SK-N-DZ (cell line): ENCODE data around the gene KIF3A.

Experiments
- DNase-seq: peaks from one replicate; pipeline ENCODE4 v3.0.0-alpha.2; 2015; ENCODE audit warnings: low spot score

The KIF3A gene

DNA sequence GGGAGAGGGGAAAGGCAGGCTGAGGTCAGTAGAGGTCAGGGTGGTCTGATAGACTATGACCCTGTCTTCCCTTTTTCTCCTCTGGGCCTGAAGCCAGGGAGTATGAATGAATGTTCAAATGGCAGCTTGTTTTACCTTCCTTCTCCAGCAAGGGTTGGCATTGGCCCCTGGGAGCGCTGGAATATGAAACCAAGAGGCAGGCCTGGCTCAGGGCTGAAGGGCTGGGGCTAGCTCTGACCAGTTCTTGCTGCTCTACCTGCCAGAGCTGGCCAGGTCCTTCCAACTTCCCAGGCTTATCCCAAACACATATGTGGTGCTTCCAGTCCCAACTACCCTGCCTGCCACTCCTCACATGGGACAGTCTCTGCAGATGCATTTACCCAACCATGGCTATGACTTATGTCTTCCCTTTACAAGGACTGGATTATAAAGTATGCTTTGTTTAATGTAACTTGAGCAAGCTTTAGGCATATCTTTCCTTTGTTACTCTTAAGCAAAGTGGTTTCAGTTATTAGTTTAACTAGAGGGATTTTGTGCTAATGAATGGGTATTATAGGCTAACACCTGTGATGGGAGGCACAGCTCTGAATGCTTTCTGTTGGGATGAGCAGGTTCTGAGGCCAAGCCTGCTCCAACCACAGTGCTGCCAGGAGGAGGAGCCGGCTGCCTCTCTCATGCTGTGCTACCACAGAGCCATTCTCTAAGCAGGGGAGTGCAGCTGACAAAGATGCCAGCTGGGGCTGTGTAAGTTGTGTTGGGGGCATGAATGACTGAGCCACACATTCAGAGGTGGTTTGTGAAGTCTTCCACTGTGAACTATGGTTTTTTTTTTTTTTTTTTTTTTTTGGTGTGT is 16.0 kb upstream of the KIF3A start:
- no peak for DNase-seq

DNA sequence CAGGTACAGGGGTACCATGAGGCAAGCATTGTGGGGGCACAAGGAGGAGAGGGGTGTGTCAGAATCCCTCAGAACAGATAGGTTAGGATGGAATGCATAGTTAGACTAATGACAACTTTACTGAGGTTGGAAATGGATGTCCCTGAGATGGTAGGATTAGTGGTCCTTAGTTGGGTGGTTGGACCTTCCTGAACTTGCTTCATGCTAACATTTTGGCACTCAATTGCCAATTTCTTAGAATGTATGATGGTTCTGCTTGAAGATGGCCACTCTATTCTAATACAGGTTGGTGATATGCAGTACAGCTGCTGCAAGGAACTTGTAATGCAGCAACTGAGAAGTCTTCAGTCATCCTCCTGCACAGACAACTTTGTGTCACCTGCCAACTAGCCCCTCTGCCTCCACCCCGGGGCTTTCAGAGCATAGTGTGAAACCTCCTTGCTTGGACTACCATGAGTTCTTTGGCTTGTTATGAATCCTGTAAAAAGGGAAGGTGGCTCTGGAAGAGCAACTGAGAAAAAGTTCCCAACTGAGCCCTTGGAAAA is 15.3 kb upstream of the KIF3A start:
- DNase-seq = no peak

DNA sequence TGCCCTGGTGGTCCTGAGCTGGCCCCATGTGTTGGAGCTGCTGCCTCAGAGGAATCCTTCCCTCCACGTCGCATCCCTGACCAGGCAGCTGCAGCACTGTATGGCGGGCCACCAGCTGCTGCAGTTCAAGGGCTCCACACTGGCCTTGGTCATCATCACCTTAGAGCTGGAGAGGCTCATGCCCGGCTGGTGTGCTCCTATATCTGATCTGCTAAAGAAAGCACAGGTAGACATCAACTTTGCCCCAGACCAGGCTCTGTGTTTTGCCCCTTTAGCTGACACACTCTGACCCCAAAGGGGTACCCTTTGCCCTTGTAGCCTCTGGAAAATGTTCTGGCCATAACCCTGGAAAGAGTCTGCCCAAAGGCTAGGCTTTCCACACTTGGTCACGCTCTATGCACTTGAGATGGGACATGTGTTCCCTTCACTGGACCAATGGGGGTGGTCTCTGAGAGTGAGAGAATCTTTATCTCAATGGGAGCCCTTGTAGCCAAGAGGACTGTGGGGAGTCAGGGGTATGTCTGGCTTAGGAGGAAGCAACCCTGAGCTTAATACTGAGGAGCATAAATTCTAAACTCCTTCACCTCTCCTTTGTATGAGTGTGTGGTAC is 14.7 kb upstream of the KIF3A start:
- DNase-seq = no peak

DNA sequence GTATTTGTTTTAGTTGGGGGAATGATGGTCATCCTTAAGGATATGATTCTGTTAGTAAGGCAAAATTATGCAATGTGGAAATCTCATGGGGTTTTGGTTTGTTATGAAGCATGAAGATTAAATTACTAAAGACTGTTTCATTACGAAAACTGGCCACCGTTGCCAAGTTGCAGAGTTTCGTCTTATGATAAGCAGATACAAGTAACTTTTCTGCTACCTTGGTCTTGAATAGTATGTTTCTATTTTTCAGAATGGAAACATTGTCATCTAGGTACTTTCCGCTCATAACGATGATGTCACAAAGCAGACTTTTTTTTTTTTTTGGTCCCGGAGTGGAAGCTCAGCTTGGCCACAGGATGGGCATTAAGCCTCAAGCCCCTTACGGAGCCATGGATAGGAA is 14.1 kb upstream of the KIF3A start:
- no peak for DNase-seq

DNA sequence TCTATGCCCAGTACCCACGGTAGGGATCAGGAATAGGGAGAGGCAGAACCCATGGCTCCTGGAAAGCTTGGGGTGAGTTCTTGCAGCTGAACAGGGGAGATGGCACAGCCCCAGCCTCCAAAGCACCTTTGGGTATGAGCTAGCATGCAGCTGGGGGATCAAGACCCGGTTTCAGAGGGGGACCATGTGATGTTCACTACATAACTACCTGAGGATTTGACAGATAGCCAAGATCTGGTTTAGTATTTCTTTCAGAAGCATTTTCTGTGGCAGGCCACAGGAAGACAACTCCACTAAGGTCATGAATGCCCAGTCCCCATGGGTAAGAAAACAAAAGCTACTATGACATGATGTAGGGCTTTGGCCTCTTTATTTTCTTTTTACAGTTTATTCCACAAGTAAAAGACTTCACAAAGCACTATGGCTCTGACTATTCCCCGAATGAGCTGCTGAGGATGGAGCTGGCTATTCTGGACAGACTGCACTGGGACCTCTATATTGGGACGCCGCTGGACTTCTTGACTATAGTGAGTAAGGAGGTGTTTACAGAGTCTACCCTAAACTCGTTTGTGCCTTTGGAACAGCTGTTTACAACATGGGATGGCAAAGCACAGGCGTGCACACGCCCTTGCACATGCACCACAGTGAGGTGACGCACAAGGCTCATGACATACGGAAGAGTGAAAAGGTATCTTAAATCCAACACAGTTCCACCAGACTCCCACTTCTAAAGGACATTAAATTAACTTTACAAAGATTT is 13.3 kb upstream of the KIF3A start:
- no peak for DNase-seq

DNA sequence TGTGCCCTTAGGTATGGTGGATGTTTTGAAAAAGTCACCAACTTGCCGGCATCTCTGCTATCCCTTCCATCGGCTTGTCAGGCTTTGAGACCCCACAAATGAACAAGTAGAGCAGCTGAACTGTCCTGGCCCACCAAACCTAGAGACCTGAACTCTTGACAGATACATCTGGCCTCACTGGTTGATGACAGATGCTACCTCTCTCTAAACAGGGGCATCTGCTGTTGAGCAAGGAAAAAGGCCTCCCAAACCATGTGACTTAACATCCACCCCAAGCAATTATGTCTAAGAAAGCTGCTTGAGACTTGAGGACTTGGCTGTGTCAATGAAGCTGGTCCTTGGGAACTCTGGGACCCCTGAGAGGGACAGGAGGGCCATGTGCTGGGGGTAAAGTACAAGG is 12.2 kb upstream of the KIF3A start:
- DNase-seq = no peak

DNA sequence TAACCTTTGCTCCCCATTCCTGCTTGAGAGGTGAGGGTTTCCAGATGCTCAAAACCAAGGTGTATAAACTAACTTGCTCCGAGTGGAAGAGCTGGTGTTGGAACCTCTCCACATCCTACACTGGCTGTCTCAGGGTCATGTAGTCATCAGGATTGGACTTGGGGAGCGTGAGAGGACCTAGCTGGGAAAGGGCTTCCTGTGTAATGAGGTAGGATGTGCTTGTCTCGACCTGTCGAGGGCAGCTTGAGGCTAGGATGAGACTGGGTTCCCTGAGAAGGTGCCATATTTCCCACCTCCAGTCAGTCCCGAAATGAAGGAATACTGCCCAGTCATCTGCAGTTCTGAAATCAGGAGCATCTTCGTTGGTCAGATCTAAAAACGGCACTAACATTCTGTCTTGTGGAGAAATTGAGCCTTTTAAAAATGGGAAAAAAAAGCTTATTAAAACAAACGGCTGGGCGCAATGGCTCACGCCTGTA is 11.2 kb upstream of the KIF3A start:
- no peak for DNase-seq

DNA sequence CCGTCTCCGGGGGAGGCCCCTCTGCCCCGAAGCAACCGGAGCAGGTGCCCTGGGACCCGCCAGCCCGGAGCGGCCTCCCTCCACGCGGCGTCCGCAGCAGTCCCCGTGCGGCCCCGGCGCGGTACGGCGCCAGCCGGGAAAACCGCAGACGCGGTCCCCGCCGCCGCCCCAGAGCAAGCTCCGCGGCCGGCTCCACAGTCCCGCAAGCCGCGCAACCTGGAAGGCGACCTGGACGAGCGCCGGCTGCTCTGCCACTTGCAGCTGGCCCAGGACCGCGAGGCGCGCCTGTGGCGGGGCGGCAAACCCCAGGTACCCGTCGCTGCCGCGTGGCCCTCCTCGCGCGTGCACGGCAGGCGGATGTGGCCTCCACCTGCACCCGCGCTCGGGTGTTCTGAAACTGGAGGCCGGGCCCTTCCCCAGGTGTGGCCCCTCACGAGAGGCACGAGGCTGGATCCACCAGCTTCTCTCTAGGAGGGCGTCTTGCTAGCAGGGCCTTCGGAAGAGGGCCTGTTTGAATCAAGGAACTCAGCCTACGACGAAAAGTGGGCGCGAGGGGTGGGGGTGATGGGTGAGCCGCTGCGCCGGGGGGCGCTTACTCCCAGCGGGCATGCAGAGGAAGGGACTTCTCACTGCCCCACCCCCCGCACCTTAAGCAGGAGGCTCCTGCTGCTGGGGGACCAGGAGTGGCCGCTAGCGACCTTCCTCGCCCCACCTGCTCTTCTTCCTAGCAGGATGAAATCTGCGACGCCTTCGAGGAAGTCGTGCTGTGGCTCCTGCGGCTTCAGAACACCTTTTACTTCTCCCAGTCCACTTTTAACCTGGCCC is 10.5 kb upstream of the KIF3A start:
- DNase-seq = no peak

DNA sequence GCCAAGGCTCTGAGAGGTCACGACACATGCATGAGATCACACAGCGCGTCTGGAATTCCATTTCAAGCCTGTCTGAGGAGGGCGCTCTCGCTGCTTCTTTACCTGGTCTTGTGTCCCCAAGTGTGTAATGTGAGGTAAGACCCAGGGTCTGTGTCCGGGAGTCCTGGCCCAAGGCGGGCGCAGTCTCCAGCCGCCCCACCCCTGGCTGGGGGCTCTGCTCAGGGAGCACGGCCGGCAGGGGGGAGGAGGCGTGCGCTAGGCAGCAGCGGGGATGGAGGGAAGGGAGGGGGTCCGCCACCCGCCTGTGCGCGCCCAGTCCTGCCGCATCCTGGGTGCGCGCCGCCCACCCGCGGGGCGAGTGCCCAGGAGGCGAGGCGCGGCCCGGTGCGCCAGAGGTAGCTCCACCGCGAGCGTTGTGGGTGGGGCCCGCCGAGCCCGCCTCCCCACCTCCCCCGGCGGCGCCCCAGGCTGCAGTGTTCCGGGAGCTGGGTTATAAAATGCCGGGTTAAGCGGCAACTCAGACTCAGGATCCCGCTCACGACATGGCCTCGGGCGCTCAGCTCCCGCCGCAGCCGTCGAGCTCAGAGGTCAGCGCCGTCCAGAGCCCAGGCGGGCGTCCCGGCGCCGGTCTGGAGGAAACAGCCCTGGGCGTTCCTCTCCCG is 9.7 kb upstream of the KIF3A start, which contains the start of gene CCNI2:
TSS of gene CCNI2 (plus strand) at position 473 of the 662 bp plus-strand sequence. CDS start at position 543, 70 bp downstream.
- DNase-seq = no peak

DNA sequence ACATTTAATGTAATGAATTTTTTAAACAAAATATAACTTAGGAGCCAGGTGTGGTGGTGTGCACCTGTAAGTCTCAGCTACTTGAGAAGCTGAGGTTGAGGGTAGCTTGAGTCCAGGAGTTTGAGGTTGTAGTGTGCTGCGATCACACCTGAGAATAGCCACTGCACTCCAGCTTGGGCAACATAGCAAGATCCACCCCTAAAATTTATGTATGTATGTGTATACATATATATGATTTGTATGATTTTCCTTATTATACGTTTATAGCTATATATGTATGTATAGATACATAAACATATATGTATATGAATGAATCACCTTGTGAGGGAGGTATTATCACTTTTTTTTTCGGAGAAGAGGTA is 9.2 kb upstream of the KIF3A start:
- DNase-seq = no peak

DNA sequence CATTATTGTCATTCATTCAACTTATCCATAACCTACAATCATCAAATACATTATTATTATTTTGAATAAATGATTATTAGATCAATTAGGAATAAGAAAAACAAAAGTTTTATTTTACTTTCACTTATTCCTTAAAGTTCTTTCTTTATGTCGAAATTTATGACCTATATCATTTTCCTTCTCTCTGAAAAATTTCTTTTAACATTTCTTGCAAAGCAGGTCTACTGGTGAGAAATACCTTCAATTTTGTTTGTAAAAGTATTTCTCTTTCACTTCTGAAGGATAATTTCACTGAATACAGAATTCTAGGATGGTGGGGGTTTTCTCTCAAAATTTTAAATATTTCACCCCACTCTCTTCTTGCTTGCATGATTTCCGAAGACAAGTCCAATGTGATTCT is 7.3 kb upstream of the KIF3A start:
- no peak for DNase-seq

DNA sequence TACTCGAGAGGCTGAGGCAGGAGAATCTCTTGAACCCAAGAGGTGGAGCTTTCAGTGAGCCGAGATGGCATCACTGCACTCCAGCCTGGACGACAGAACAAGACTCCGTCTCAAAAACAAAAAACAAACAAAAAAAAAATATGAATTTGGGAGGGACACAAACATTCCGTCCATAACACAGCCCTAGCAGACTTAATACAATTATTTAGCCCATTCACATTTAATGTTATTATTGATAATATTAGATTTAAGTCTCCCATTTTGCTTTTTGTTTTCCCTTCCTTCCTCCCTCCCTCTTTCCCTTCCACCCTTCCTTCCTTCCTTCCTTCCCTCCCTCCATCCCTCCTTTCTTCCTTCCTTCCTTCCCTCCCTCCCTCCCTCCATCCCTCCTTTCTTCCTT is 5.3 kb upstream of the KIF3A start:
- DNase-seq = no peak

DNA sequence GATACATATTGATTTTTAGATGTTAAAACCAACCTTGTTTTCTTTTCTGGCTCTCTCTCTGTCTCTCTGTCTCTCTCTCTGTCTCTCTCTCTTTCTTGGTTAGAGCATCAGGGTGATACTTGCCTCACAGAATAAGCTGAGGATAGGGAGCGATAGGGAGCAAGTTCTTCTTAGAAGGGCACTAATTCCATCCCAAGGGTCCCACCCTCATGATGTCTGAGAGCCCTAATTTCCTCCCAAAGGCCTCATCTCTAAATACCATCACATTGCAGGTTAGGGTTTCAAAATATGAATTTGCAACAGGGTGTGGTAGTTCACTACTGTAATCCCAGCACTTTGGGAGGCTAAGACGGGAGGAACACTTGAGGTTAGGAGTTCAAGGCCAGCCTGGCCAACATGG is 4.8 kb upstream of the KIF3A start:
- no peak for DNase-seq

DNA sequence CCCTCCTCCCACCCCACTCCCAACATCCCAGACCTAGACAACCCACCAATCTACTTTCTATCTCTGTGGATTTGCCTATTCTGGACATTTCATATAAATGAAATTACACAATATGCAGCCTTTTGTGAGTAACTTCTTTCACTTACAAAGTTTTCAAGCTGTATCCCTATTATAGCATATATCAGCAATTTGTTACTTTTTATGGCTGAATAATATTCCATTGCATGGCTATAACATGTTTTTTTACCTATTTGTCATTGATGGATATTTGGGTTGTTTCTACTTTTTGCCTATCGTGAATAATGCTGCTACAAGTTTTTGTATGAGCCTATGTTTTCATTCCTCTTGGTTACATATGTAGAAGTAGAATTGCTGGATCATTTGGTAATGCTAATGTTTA is 1.9 kb upstream of the KIF3A start:
- no peak for DNase-seq

DNA sequence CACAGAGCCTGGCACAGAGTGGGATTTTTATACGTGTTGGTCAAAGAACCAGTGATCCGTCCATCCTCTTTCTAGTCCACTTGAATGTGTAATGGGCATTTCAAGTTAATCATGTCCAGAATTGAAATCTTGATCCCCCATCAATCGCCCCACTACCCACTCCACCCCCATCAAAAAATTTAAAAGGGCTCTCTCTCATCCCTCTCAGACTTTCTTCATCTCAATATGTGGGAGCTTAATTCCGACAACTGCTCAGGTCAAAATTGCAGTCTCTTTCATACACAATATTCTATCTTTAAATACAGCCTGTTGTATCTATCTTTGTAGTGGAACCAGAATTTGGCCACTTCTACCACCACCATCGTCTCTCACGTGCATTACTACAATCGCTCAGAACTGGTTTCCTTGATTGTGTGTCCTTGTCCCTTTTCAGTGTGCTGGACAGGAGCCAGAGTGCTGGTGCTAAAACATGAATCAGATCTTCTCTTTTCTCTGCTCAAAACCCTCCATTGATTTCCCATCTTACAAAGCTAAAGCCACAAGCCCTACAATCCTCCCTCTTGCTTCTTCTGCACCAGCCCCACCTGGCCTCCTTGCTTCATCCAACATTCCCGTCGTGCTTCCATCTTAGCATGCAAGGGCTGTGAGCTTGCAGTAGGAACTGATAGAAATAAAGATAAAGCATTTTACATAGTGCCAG is 786 bp upstream of the KIF3A start:
- no peak for DNase-seq

DNA sequence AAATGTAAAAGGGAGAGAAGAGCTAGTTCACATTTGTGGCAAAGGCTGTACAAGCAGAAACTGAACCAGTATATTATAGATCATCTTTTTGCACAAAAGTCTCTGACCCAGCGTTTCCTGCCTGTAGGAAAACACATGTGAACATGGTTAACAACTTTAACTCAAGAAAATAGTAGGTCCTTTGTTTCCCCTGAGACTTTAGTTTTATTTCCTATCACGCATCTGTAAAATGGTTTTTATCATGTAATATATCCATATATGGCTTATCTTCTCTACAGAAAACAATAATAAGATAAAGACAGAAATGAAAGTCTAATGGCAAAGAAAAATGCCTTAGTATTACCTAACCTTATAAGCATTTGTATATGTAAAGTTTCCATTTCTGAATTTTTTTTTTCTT is 2.7 kb downstream of the KIF3A start:
- DNase-seq = no peak

DNA sequence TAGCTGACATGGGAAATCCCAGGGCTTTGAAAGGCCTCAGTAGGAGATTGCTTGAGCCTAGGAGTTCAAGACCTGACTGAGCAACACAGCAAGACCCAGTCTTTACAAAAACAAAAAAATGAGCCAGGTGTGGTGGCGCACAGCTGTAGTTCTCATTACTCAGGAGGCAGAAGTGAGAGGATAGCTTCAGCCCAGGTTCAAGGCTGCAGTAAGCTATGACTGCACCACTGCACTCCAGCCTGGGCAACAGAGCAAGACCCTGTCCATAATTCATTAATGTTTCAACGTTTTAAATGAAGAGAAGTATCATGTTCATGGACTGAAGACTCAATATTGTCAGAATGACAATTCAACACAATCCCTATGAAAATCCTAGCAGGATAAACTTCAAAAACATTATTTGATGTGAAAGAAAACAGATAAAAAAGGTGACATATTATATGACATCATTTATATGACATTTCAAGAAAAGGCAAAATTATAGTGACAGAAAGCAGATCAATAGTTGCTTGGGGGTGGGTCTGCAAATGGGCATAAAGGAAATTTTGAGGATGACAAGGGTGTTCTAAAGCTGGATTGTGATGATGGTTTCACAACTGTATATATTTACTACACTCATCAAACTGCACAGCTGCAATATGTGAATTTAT is 3.7 kb downstream of the KIF3A start:
- no peak for DNase-seq

DNA sequence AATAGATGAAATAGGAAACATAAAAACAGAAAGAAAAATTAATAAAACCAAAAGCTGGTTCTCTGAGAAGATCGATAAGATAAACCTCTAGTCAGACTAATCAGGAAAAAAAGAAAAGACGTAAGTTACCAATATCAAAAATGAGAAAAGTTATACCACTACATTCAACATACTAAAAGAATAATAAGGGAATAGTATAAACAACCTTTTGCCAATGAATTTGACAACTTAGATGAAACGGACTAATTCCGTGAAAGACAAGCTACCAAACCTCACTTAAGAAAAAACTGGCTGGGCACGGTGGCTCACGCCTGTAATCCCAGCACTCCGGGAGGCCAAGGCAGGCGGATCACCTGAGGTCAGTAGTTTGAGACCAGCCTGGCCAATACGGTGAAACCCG is 7.5 kb downstream of the KIF3A start:
- DNase-seq = no peak

DNA sequence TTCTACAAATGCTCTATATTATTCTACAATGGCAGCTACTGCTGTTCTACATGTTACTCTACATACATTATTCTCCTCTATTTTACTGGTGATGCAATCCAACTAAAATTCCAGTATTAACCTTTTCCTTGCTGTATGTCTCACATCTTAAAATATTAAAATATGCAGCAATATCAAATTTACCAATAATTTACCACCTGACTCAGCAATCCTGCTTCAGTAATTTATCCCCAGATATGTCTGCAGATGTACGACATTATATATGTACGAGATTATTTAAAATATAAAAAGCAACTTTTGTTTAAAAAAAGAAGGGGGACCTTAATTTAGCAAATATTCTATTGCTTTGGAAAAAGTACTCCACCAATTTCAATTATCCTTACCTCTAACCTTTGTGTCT is 11.6 kb downstream of the KIF3A start:
- no peak for DNase-seq
